H1 (cell line): ENCODE measurements around the gene ROS1. TPM values are rescaled to one million over a fixed set of nuclear protein-coding genes. Genes with fewer than 3 reads are reported as not detected.

Experiments
- CTCF ChIA-PET: fragments of 300-600 bp; sonication (Branson Sonifier 250); formaldehyde crosslinking; loops from one replicate; lab custom pipeline; 2021; ENCODE audit not compliant: partially characterized antibody; lab: Charles Lee
- POLR2A ChIA-PET: fragments of 300-600 bp; sonication (Branson Sonifier 250); formaldehyde crosslinking; loops from one replicate; lab custom pipeline; 2021; ENCODE audit warnings: inconsistent platforms; ENCODE audit not compliant: partially characterized antibody; lab: Charles Lee
- DNase-seq, 2 experiments: peaks; one replicate each; pipeline versions ENCODE4 v3.0.0 to v3.0.0-alpha.2; 2010 to 2022; ENCODE audit warnings: low spot score in 2 of 2, low read depth in 1 of 2, mixed read lengths in 1 of 2
- FAIRE-seq: peaks from 2 replicates; lab custom pipeline; 2011; peaks lifted over from hg19 to GRCh38; lab: Jason Lieb, UNC
- H2AFZ ChIP-seq: 2 replicates; pipeline ENCODE4 v1.8.1; 2012; ENCODE audit warnings: low read length, inconsistent platforms
- H2AK5ac ChIP-seq: 2 replicates; pipeline ENCODE4 v1.6.1; 2013; ENCODE audit warnings: low read depth, low read length
- H2BK120ac ChIP-seq: replicated peaks from 2 replicates; pipeline ENCODE3; 2013; ENCODE audit warnings: low read depth, low read length, inconsistent platforms
- H2BK12ac ChIP-seq: 2 replicates; pipeline ENCODE4 v1.6.1; 2013; ENCODE audit warnings: low read depth, low read length
- H2BK15ac ChIP-seq: 2 replicates; pipeline ENCODE4 v1.6.1; 2013; ENCODE audit warnings: low read length
- H2BK20ac ChIP-seq: 2 replicates; pipeline ENCODE4 v1.6.1; 2013; ENCODE audit warnings: low read length
- H2BK5ac ChIP-seq: 2 replicates; pipeline ENCODE4 v1.6.1; 2013; ENCODE audit warnings: low read depth, low read length
- H3K14ac ChIP-seq: 2 replicates; pipeline ENCODE4 v1.6.1; 2013; ENCODE audit warnings: inconsistent platforms; ENCODE audit not compliant: insufficient read length
- H3K18ac ChIP-seq: 2 replicates; pipeline ENCODE4 v1.6.1; 2013; ENCODE audit warnings: low read length; ENCODE audit errors: extremely low read depth
- H3K23ac ChIP-seq: 2 replicates; pipeline ENCODE4 v1.6.1; 2013; ENCODE audit warnings: inconsistent platforms; ENCODE audit not compliant: insufficient read length
- H3K23me2 ChIP-seq: 2 replicates; pipeline ENCODE4 v1.6.1; 2013; ENCODE audit warnings: low read depth, low read length
- H3K27ac ChIP-seq: 2 replicates; pipeline ENCODE4 v1.6.1; 2011; ENCODE audit warnings: low read depth, low read length, inconsistent platforms
- H3K27me3 ChIP-seq, 4 experiments: replicated peaks in 1 of 4; 1 replicate in 1 of 4; 2 replicates in 3 of 4; pipeline versions ENCODE4 v1.6.1 to v1.8.1; 2011 to 2013; ENCODE audit warnings: low read length in 3 of 4, mild to moderate bottlenecking in 3 of 4, inconsistent platforms in 2 of 4, mixed read lengths in 2 of 4, moderate library complexity in 1 of 4; ENCODE audit not compliant: control insufficient read depth in 3 of 4, insufficient read depth in 3 of 4; ENCODE audit errors: extremely low read depth in 1 of 4
- H3K36me3 ChIP-seq, 4 experiments: 2 replicates each; pipeline versions ENCODE4 v1.6.1 to v1.8.1; 2011 to 2013; ENCODE audit warnings: mild to moderate bottlenecking in 4 of 4, low read length in 3 of 4, moderate library complexity in 2 of 4, control low read depth in 1 of 4, inconsistent platforms in 1 of 4; ENCODE audit not compliant: insufficient read depth in 4 of 4, control insufficient read depth in 2 of 4
- H3K4ac ChIP-seq: replicated peaks from 2 replicates; pipeline ENCODE3; 2013; ENCODE audit warnings: low read length, low read depth, mixed read lengths, inconsistent platforms; ENCODE audit not compliant: insufficient read length
- H3K4me1 ChIP-seq, 4 experiments: replicated peaks in 1 of 4; 1 replicate in 1 of 4; 2 replicates in 3 of 4; pipeline versions ENCODE4 v1.6.1 to v1.8.1; 2011 to 2013; ENCODE audit warnings: low read length in 3 of 4, inconsistent platforms in 2 of 4, mixed read lengths in 1 of 4; ENCODE audit not compliant: insufficient read depth in 4 of 4, control insufficient read depth in 3 of 4
- H3K4me2 ChIP-seq, 2 experiments: 2 replicates each; pipeline versions ENCODE4 v1.6.1 to v1.8.1; 2011 to 2013; ENCODE audit warnings: low read depth in 2 of 2, low read length in 2 of 2, control low read depth in 1 of 2, inconsistent platforms in 1 of 2, mild to moderate bottlenecking in 1 of 2; ENCODE audit not compliant: insufficient read depth in 1 of 2
- H3K4me3 ChIP-seq, 4 experiments: fragments of 200-600, 300-600 bp in 1 of 4; sonication (generic), shearing (Covaris generic), sonication (Bioruptor Twin) in 1 of 4; 2 replicates each; pipeline versions ENCODE4 v1.5.1 to v1.8.1; 2011 to 2016; ENCODE audit warnings: low read length in 4 of 4, low read depth in 3 of 4, control low read depth in 2 of 4, inconsistent platforms in 2 of 4, mild to moderate bottlenecking in 2 of 4, mixed read lengths in 1 of 4, moderate library complexity in 1 of 4; ENCODE audit not compliant: insufficient read depth in 2 of 4; ENCODE audit errors: extremely low read depth in 1 of 4
- H3K56ac ChIP-seq: replicated peaks from 2 replicates; pipeline ENCODE3; 2013; ENCODE audit warnings: low read depth, mild to moderate bottlenecking, mixed read lengths, low read length, inconsistent platforms; ENCODE audit not compliant: insufficient read length
- H3K79me1 ChIP-seq: 2 replicates; pipeline ENCODE4 v1.6.1; 2013; ENCODE audit warnings: low read depth, low read length, control low read depth
- H3K79me2 ChIP-seq, 2 experiments: 2 replicates each; pipeline versions ENCODE4 v1.6.1 to v1.8.1; 2012 to 2013; ENCODE audit warnings: low read length in 2 of 2, mild to moderate bottlenecking in 2 of 2, inconsistent platforms in 1 of 2; ENCODE audit not compliant: insufficient read depth in 2 of 2, control insufficient read depth in 1 of 2
- H3K9ac ChIP-seq, 4 experiments: replicated peaks in 1 of 4; 1 replicate in 1 of 4; 2 replicates in 3 of 4; pipeline versions ENCODE4 v1.6.1 to v1.8.1; 2011 to 2013; ENCODE audit warnings: low read depth in 3 of 4, low read length in 3 of 4, control low read depth in 2 of 4, mild to moderate bottlenecking in 2 of 4, moderate library complexity in 2 of 4, inconsistent platforms in 1 of 4; ENCODE audit errors: extremely low read depth in 1 of 4
- H3K9me3 ChIP-seq, 2 experiments: 2 replicates each; pipeline versions ENCODE4 v1.6.1 to v1.8.1; 2012 to 2013; ENCODE audit warnings: mild to moderate bottlenecking in 2 of 2, moderate library complexity in 2 of 2, control low read depth in 1 of 2, inconsistent platforms in 1 of 2, low read depth in 1 of 2, low read length in 1 of 2, mixed read lengths in 1 of 2; ENCODE audit not compliant: insufficient read depth in 2 of 2
- H4K20me1 ChIP-seq, 2 experiments: replicated peaks in 1 of 2; 2 replicates each; pipeline versions ENCODE3 to v1.8.1; 2011 to 2013; ENCODE audit warnings: inconsistent platforms in 2 of 2, low read length in 2 of 2, mild to moderate bottlenecking in 1 of 2; ENCODE audit not compliant: insufficient read depth in 2 of 2, control insufficient read depth in 1 of 2
- H4K5ac ChIP-seq: 2 replicates; pipeline ENCODE4 v1.6.1; 2013; ENCODE audit warnings: low read length, low read depth, mixed read lengths, inconsistent platforms; ENCODE audit not compliant: insufficient read length
- H4K8ac ChIP-seq: 2 replicates; pipeline ENCODE4 v1.8.0; 2013; ENCODE audit warnings: mild to moderate bottlenecking, moderate library complexity, low read length, inconsistent platforms; ENCODE audit not compliant: insufficient read depth; ENCODE audit errors: extremely low read depth
- H4K91ac ChIP-seq: replicated peaks from 2 replicates; pipeline ENCODE3; 2013; ENCODE audit warnings: low read length, mixed read lengths, inconsistent platforms; ENCODE audit not compliant: insufficient read length
- BACH1 ChIP-seq: IDR thresholded peaks from 2 replicates; pipeline ENCODE4 v1.6.1; 2012; ENCODE audit warnings: low read length, improper control_type of control experiment
- HDAC6 ChIP-seq: IDR thresholded peaks from one replicate; pipeline ENCODE4 v1.7.1; 2012; ENCODE audit warnings: low read depth, mild to moderate bottlenecking, inconsistent platforms, low read length, moderate library complexity
- JUN ChIP-seq: IDR thresholded peaks from 2 replicates; pipeline ENCODE4 v1.6.1; 2011; ENCODE audit warnings: low read depth, mild to moderate bottlenecking, improper control_type of control experiment, low read length
- KDM1A ChIP-seq: fragments of 200-600, 300-600 bp; sonication (generic); IDR thresholded peaks from 2 replicates; pipeline ENCODE4 v1.7.1; 2016; ENCODE audit warnings: mild to moderate bottlenecking, low read length, borderline replicate concordance
- POLR2AphosphoS5 ChIP-seq: IDR thresholded peaks from 2 replicates; pipeline ENCODE4 v1.6.1; 2011; ENCODE audit warnings: low read depth, low read length
- RAD21 ChIP-seq, 2 experiments: IDR thresholded peaks in 1 of 2; conservative IDR thresholded peaks in 1 of 2; 2 replicates each; pipeline ENCODE4 v1.6.1; 2011; ENCODE audit warnings: low read depth in 2 of 2, low read length in 2 of 2, improper control_type of control experiment in 1 of 2, inconsistent platforms in 1 of 2, mild to moderate bottlenecking in 1 of 2, moderate library complexity in 1 of 2
- RFX5 ChIP-seq: IDR thresholded peaks from 2 replicates; pipeline ENCODE4 v1.6.1; 2011; ENCODE audit warnings: low read depth, low read length, improper control_type of control experiment, borderline replicate concordance
- RNF2 ChIP-seq: fragments of 200-900, 300-1000 bp; sonication (generic); IDR thresholded peaks from 2 replicates; pipeline ENCODE4 v1.7.1; 2016; ENCODE audit warnings: borderline replicate concordance, low read depth, mild to moderate bottlenecking, antibody characterized with exemption, low read length; ENCODE audit not compliant: poor library complexity, severe bottlenecking; ENCODE audit errors: missing control alignments
- SP1 ChIP-seq: IDR thresholded peaks from 2 replicates; pipeline ENCODE4 v1.6.1; 2011; ENCODE audit warnings: low read depth, low read length
- TAF7 ChIP-seq: optimal IDR thresholded peaks from 2 replicates; pipeline ENCODE3; 2011; ENCODE audit warnings: low read depth, mild to moderate bottlenecking, inconsistent platforms, low read length, moderate library complexity, borderline replicate concordance
- WGBS, 2 experiments: shearing (Covaris generic) in 1 of 2; methylation state at CpG; one replicate each; pipeline versions ENCODE4 v1.1.6 to v1.1.7; 2013 to 2015; ENCODE audit warnings: low lambda C conversion rate in 2 of 2, mixed read lengths in 2 of 2, inconsistent platforms in 1 of 2, low coverage in 1 of 2, missing lambda C conversion rate in 1 of 2; ENCODE audit not compliant: insufficient replicate concordance in 2 of 2, insufficient coverage in 1 of 2, insufficient read length in 1 of 2; ENCODE audit errors: extremely low coverage in 1 of 2, missing lambda C conversion rate in 1 of 2; 5-methylcytosine and 5-hydroxymethylcytosine counted together
- polyA plus RNA-seq, 7 experiments: library from polyadenylated mRNA; depleted of rRNA in 3 of 7; stranded (reverse) in 5 of 7; unstranded in 2 of 7; fragments of >200 nt in 5 of 7; fragments of 200-250 nt in 2 of 7; gene quantifications; 1 replicate in 5 of 7; 2 replicates in 1 of 7; 4 replicates in 1 of 7; pipeline versions ENCODE4 v1.2.1 to v1.2.3, GENCODE V29; 2011 to 2013; ENCODE audit warnings: missing spikeins in 2 of 7, mixed read lengths in 2 of 7
- total RNA-seq: library from RNA; stranded (reverse); fragmentation: NEBNext Ultra II Directional; extraction: Animal tissue kit (Norgen Biotek cat#: 25700); gene quantifications from 2 replicates; pipeline ENCODE4 v1.2.1, GENCODE V29; 2021
- TF ChIP-seq, protein P1 (sequence below), 3 experiments: IDR thresholded peaks; 1 replicate in 2 of 3; 2 replicates in 1 of 3; pipeline versions ENCODE4 v1.5.1 to v1.6.1; 2011; ENCODE audit warnings: low read length in 3 of 3, mild to moderate bottlenecking in 3 of 3, inconsistent platforms in 2 of 3, low read depth in 1 of 3, moderate library complexity in 1 of 3; ENCODE audit not compliant: insufficient read depth in 1 of 3; ENCODE audit errors: control extremely low read depth in 1 of 3

The ROS1 gene
- total and polyA plus RNA-seq, 2 of the 8 experiments (the other 6 are each of a cell fraction or from before 2014, with no cell fraction given) = not detected

DNA sequence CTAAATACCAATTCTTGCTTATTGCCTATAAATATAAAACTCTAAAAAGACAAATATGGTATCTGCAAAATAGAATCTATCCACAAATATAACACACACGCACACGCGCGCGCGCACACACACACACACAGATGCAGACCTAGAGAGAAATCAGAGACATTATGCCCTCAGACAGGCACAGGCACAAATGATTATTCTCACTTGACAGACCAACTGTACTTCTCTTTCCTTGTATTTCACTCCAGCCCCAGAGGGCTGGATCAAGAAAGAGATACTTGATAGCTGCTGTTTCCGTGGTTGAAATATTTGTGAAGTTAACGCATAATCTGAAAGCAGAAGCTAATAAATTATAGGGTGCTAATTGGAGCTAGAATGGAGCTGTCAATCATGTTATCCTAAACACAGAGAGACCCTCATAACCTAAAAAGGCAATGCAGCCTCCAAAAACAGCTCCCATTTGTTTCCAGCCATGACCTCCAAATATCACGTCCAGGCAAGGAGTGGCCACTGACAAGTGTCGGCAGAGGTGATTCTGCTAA is 148.9 kb downstream of the ROS1 start:
- Histone ChIP-seq H2BK5ac (no peak overlapping the region), H2BK12ac (no peak overlapping the region), H3K4me3 (no peak overlapping the region), H3K4me1 (no peaks in the 10 kb centered on the region), H3K23ac (no peak overlapping the region), H3K14ac (no peak overlapping the region), H2BK20ac (no peak overlapping the region), H3K79me1 (no peaks in the 10 kb centered on the region), H3K27me3 (peaks cover 5 to 21% (median 13%) of the 10 kb centered on the region in 4 experiments), H3K27ac (no peak overlapping the region), H3K23me2 (no peaks in the 10 kb centered on the region), H3K4me2 (no peak overlapping the region), H2BK15ac (no peak overlapping the region), H3K9me3 (no peaks in the 10 kb centered on the region), H3K4ac (no peak overlapping the region), H4K5ac (no peak overlapping the region), H2BK120ac (no peak overlapping the region), H4K91ac (no peak overlapping the region), H2AK5ac (no peak overlapping the region), H3K36me3 (no peaks in the 10 kb centered on the region), H2AFZ (no peak overlapping the region), H3K9ac (no peak overlapping the region), H4K20me1 (no peaks in the 10 kb centered on the region), H4K8ac (no peak overlapping the region), H3K56ac (no peak overlapping the region), H3K18ac (no peak overlapping the region), H3K79me2 (no peaks in the 10 kb centered on the region)
- DNase-seq = no peak
- CTCF ChIA-PET = interaction anchor here (1.0 kb wide), 1 partner anchor 9 kb away, joined by 5 read pairs; no protein-coding TSS in a partner anchor
- no peak for FAIRE-seq
- whole genome bisulfite sequencing, 2 experiments = 97% methylated on average over 10 of the region's 10 CpGs; no CpG with 5 or more reads in 1 of the 2 experiments
- POLR2A ChIA-PET = no interaction called here
- TF ChIP-seq TAF7 (no peak), HDAC6 (no peak), BACH1 (no peak), RAD21 (IDR thresholded peaks at IDR 0.05 in 1 of 2, conservative IDR thresholded peaks at IDR 0.05 in 1 of 2; ENCODE audit: low read depth in 2 of 2, low read length in 2 of 2) (no peak), KDM1A (no peak), RNF2 (no peak), SP1 (no peak), RFX5 (no peak), POLR2AphosphoS5 (no peak), JUN (no peak)
- TF ChIP-seq, protein P1, sequence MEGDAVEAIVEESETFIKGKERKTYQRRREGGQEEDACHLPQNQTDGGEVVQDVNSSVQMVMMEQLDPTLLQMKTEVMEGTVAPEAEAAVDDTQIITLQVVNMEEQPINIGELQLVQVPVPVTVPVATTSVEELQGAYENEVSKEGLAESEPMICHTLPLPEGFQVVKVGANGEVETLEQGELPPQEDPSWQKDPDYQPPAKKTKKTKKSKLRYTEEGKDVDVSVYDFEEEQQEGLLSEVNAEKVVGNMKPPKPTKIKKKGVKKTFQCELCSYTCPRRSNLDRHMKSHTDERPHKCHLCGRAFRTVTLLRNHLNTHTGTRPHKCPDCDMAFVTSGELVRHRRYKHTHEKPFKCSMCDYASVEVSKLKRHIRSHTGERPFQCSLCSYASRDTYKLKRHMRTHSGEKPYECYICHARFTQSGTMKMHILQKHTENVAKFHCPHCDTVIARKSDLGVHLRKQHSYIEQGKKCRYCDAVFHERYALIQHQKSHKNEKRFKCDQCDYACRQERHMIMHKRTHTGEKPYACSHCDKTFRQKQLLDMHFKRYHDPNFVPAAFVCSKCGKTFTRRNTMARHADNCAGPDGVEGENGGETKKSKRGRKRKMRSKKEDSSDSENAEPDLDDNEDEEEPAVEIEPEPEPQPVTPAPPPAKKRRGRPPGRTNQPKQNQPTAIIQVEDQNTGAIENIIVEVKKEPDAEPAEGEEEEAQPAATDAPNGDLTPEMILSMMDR (IDR thresholded peaks at IDR 0.05; ENCODE audit: control extremely low read depth in 1 of 3, insufficient read depth in 1 of 3, low read depth in 1 of 3, low read length in 3 of 3) = no peak
